Measurements from ENCODE around the gene ZSCAN1. TPM values are rescaled to one million over a fixed set of nuclear protein-coding genes. Genes with fewer than 3 reads are reported as not detected.

Gene ZSCAN1
- total and polyA plus RNA-seq, 10 of the 15 experiments (the other 5 are each of a cell fraction or from before 2014, with no cell fraction given), result not detected

DNA sequence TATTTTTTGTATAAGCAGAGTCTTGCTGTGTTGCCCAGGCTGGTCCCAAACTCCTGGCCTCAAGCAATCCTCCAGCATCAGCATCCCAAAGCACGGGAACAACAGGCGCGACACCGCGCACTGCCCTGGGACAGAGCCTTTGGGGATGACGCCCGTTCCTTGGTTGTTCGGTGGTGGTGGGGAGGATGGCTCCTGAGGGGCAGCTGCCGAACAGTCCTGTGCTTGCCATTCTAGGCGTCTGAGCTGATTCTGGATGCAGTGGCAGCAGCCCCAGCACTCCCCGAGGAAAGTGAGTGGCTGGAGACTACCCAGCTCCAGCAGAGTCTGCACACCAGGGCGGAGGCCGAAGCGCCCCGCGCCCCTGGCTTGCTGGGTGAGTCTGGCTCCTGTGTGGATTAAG, 18.4 kb downstream of the ZSCAN1 start:
- DNase-seq (ENCODE audit: low read depth, low spot score), result no peak
- no peak overlapping the region for H3K4me2 ChIP-seq (ENCODE audit: control insufficient read depth, insufficient read depth)
- H3K79me2 ChIP-seq (ENCODE audit: control insufficient read depth, insufficient read depth, low read length), result no peaks in the 10 kb centered on the region
- H3K9ac ChIP-seq (ENCODE audit: control insufficient read depth, insufficient read depth, low read length), result no peak overlapping the region
- H3K4me3 ChIP-seq, result no peak overlapping the region
- FAIRE-seq, result no peak
- peaks cover 1% of the 10 kb centered on the region; the same call in 1 of the 3 replicates for H3K9me3 ChIP-seq (replicated peaks; ENCODE audit: control insufficient read depth, insufficient read depth, low read length)
- H3K27ac ChIP-seq (ENCODE audit: control insufficient read depth, insufficient read depth), result no peak overlapping the region
- RAD21 ChIA-PET (ENCODE audit: unreplicated experiment), result no interaction called here
- H3K27me3 ChIP-seq (replicated peaks in 1 of 2; ENCODE audit: control insufficient read depth in 2 of 2, insufficient read depth in 2 of 2, low read length in 1 of 2), result no peaks in the 10 kb centered on the region
- POLR2A ChIA-PET, result no interaction called here
- no peaks in the 10 kb centered on the region for H3K36me3 ChIP-seq (ENCODE audit: control insufficient read depth in 2 of 2, insufficient read depth in 2 of 2, low read length in 1 of 2)
- intact Hi-C loops (cut with micrococcal nuclease; ENCODE audit: unreplicated experiment) (no loop called here), in situ Hi-C loops (cut with MboI) (no loop called here)
- SMC1A ChIA-PET (ENCODE audit: uncharacterized antibody, unreplicated experiment), result no interaction called here
- BruUV-seq (replicated peaks), result no TSS peak
- WGBS (ENCODE audit: insufficient coverage, insufficient replicate concordance, low lambda C conversion rate, missing lambda C conversion rate), result 79% methylated on average over 16 of the region's 16 CpGs
- no peaks in the 10 kb centered on the region for H3K4me1 ChIP-seq (ENCODE audit: control insufficient read depth, insufficient read depth, low read length)
- no peaks in the 10 kb centered on the region for H4K20me1 ChIP-seq (ENCODE audit: control insufficient read depth, insufficient read depth)
- no peak overlapping the region for H2AFZ ChIP-seq (ENCODE audit: control insufficient read depth, low read depth, low read length)
- CTCF ChIA-PET, result no interaction called here
- ATAC-seq, result no peak
- TF ChIP-seq, protein P1, sequence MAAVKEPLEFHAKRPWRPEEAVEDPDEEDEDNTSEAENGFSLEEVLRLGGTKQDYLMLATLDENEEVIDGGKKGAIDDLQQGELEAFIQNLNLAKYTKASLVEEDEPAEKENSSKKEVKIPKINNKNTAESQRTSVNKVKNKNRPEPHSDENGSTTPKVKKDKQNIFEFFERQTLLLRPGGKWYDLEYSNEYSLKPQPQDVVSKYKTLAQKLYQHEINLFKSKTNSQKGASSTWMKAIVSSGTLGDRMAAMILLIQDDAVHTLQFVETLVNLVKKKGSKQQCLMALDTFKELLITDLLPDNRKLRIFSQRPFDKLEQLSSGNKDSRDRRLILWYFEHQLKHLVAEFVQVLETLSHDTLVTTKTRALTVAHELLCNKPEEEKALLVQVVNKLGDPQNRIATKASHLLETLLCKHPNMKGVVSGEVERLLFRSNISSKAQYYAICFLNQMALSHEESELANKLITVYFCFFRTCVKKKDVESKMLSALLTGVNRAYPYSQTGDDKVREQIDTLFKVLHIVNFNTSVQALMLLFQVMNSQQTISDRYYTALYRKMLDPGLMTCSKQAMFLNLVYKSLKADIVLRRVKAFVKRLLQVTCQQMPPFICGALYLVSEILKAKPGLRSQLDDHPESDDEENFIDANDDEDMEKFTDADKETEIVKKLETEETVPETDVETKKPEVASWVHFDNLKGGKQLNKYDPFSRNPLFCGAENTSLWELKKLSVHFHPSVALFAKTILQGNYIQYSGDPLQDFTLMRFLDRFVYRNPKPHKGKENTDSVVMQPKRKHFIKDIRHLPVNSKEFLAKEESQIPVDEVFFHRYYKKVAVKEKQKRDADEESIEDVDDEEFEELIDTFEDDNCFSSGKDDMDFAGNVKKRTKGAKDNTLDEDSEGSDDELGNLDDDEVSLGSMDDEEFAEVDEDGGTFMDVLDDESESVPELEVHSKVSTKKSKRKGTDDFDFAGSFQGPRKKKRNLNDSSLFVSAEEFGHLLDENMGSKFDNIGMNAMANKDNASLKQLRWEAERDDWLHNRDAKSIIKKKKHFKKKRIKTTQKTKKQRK (IDR thresholded peaks at IDR 0.05; ENCODE audit: low read depth, low read length), result no peak
- TF ChIP-seq SPI1 (IDR thresholded peaks at IDR 0.05; ENCODE audit: borderline replicate concordance, insufficient read depth, low read depth, low read length), result no peak
- TF ChIP-seq, protein P2, sequence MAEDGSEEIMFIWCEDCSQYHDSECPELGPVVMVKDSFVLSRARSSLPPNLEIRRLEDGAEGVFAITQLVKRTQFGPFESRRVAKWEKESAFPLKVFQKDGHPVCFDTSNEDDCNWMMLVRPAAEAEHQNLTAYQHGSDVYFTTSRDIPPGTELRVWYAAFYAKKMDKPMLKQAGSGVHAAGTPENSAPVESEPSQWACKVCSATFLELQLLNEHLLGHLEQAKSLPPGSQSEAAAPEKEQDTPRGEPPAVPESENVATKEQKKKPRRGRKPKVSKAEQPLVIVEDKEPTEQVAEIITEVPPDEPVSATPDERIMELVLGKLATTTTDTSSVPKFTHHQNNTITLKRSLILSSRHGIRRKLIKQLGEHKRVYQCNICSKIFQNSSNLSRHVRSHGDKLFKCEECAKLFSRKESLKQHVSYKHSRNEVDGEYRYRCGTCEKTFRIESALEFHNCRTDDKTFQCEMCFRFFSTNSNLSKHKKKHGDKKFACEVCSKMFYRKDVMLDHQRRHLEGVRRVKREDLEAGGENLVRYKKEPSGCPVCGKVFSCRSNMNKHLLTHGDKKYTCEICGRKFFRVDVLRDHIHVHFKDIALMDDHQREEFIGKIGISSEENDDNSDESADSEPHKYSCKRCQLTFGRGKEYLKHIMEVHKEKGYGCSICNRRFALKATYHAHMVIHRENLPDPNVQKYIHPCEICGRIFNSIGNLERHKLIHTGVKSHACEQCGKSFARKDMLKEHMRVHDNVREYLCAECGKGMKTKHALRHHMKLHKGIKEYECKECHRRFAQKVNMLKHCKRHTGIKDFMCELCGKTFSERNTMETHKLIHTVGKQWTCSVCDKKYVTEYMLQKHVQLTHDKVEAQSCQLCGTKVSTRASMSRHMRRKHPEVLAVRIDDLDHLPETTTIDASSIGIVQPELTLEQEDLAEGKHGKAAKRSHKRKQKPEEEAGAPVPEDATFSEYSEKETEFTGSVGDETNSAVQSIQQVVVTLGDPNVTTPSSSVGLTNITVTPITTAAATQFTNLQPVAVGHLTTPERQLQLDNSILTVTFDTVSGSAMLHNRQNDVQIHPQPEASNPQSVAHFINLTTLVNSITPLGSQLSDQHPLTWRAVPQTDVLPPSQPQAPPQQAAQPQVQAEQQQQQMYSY (CRISPR knock-in tag; IDR thresholded peaks at IDR 0.05), result no peak
- TF ChIP-seq JUND (IDR thresholded peaks at IDR 0.05; ENCODE audit: low read depth, low read length), result no peak
- TF ChIP-seq, protein P3, sequence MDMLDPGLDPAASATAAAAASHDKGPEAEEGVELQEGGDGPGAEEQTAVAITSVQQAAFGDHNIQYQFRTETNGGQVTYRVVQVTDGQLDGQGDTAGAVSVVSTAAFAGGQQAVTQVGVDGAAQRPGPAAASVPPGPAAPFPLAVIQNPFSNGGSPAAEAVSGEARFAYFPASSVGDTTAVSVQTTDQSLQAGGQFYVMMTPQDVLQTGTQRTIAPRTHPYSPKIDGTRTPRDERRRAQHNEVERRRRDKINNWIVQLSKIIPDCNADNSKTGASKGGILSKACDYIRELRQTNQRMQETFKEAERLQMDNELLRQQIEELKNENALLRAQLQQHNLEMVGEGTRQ (IDR thresholded peaks at IDR 0.05; ENCODE audit: borderline replicate concordance, low read depth, low read length), result no peak
- TF ChIP-seq, protein P4, sequence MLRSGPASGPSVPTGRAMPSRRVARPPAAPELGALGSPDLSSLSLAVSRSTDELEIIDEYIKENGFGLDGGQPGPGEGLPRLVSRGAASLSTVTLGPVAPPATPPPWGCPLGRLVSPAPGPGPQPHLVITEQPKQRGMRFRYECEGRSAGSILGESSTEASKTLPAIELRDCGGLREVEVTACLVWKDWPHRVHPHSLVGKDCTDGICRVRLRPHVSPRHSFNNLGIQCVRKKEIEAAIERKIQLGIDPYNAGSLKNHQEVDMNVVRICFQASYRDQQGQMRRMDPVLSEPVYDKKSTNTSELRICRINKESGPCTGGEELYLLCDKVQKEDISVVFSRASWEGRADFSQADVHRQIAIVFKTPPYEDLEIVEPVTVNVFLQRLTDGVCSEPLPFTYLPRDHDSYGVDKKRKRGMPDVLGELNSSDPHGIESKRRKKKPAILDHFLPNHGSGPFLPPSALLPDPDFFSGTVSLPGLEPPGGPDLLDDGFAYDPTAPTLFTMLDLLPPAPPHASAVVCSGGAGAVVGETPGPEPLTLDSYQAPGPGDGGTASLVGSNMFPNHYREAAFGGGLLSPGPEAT (IDR thresholded peaks at IDR 0.05; ENCODE audit: low read depth), result no peak
- no peak for TF ChIP-seq FOXK2 (IDR thresholded peaks at IDR 0.05)
- TF ChIP-seq MTA2 (IDR thresholded peaks at IDR 0.05; ENCODE audit: low read depth), result no peak
- TF ChIP-seq YBX1 (IDR thresholded peaks at IDR 0.05), result no peak
- TF ChIP-seq, protein P5, sequence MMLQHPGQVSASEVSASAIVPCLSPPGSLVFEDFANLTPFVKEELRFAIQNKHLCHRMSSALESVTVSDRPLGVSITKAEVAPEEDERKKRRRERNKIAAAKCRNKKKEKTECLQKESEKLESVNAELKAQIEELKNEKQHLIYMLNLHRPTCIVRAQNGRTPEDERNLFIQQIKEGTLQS (IDR thresholded peaks at IDR 0.05; ENCODE audit: borderline replicate concordance, extremely low read depth, low read depth, low read length), result no peak
- no peak for TF ChIP-seq IKZF1 (conservative IDR thresholded peaks at IDR 0.05)
- TF ChIP-seq NBN (IDR thresholded peaks at IDR 0.05), result no peak
- no peak for TF ChIP-seq KAT2A (conservative IDR thresholded peaks at IDR 0.05; ENCODE audit: control insufficient read depth, low read depth, low read length)

Measured in GM12878 (cell line).